ENCODE results near the gene RAC2. TPM values are rescaled to one million over a fixed set of nuclear protein-coding genes. Genes with fewer than 3 reads are reported as not detected.

RAC2 gene
- total RNA-seq, 1 donor from 2014 or later: 107 TPM

DNA sequence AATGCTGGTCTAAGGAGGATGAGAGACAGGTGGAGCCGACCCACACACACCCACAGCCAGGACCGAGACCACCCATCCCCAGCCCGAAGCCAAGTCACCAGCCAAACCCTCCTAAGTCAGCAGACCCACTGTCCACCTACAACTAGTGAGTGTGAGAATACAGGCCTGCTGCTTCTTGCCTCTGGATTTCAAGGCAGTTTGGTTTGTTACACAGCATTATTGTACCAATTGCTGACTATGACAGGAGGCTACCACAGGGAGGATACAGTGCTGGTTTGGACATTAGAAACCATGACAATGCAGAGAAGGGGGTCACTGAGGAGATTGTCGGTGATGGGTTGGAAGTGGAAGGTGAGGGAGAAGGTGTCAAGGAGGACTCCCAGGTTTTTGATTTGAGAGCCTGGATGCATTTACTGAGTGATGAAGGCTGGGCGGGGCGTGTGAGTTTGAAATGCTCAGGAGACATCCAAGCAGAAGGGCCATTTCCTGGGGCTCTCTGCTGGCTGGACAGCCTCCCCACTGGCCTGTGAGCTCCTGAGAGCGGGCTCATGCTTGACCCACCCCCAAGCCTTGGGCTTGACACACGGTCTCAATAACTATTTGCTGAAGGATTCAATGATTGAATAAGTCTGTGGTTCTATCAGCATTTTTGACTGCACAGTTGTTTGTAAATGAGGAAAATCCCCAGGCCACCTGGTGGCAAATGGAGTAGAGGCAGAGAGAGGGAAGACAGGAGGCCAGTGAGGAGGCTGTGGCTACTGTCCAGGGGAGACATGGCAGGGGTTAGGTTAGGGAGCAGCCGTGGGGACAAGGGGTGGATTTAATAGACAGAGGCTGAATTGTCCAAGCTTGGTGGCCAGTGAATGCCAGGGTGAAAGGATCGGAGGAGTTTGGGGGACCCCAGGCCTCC, 22.4 kb downstream of the RAC2 start:
- no peaks in the 10 kb centered on the region for H3K36me3 ChIP-seq
- peak overlapping the region; percentile 30 for H3K27ac ChIP-seq
- no peaks in the 10 kb centered on the region for H3K9me3 ChIP-seq
- H3K27me3 ChIP-seq: peaks cover 5% of the 10 kb centered on the region
- ATAC-seq (no peak), DNase-seq (no peak)
- TF ChIP-seq CTCF (IDR thresholded peaks at IDR 0.05): no peak
- intact Hi-C loops (cut with DNase I): no loop called here
- H3K4me3 ChIP-seq: no peak overlapping the region
- H3K4me1 ChIP-seq: no peaks in the 10 kb centered on the region

DNA sequence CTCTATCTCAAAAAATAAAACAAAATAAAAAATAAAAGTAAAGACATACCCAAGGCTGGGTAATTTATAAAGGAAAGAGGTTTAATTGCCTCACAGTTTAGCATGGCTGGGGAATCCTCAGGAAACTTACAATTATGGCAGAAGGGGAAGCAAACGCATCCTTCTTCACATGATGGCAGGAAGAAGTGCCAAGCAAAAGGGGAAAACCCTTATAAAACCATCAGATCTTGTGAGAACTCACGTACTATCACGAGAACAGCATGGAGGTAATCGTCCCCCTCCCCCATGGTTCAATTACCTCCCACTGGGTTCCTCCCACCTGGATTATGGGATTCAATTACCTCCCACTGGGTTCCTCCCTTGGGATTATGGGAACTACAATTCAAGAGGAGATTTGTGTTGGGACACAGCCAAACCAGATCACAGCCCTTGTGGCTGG, 23.5 kb downstream of the RAC2 start:
- no peak for DNase-seq
- Histone ChIP-seq H3K27ac (no peak overlapping the region), H3K4me1 (no peaks in the 10 kb centered on the region), H3K4me3 (no peak overlapping the region), H3K9me3 (no peaks in the 10 kb centered on the region), H3K27me3 (peaks cover 5% of the 10 kb centered on the region), H3K36me3 (no peaks in the 10 kb centered on the region)
- intact Hi-C loops (cut with DNase I): no loop called here
- ATAC-seq: no peak
- TF ChIP-seq CTCF (IDR thresholded peaks at IDR 0.05): no peak

GRCh38 chr22:37219533-37219932, 24.5 kb downstream of the RAC2 start:
- H3K4me1 ChIP-seq: no peaks in the 10 kb centered on the region
- no peak overlapping the region for H3K4me3 ChIP-seq
- no peaks in the 10 kb centered on the region for H3K9me3 ChIP-seq
- H3K36me3 ChIP-seq: no peaks in the 10 kb centered on the region
- intact Hi-C loops (cut with DNase I): no loop called here
- H3K27ac ChIP-seq: no peak overlapping the region
- peaks cover 5% of the 10 kb centered on the region for H3K27me3 ChIP-seq
- DNase-seq (no peak), ATAC-seq (no peak)
- no peak for TF ChIP-seq CTCF (IDR thresholded peaks at IDR 0.05)

GRCh38 chr22:37218771-37219411, 25.2 kb downstream of the RAC2 start:
- no peaks in the 10 kb centered on the region for H3K9me3 ChIP-seq
- no peak for DNase-seq
- H3K27ac ChIP-seq: no peak overlapping the region
- no peaks in the 10 kb centered on the region for H3K4me1 ChIP-seq
- no peaks in the 10 kb centered on the region for H3K36me3 ChIP-seq
- intact Hi-C loops (cut with DNase I): no loop called here
- no peak for TF ChIP-seq CTCF (IDR thresholded peaks at IDR 0.05)
- peaks cover 5% of the 10 kb centered on the region for H3K27me3 ChIP-seq
- ATAC-seq: no peak
- H3K4me3 ChIP-seq: no peak overlapping the region

- TF ChIP-seq CTCF (IDR thresholded peaks at IDR 0.05): no peak
- no peaks in the 10 kb centered on the region for H3K36me3 ChIP-seq
- intact Hi-C loops (cut with DNase I): no loop called here
- DNase-seq: no peak
- no peak for ATAC-seq
- no peak overlapping the region for H3K27ac ChIP-seq
- H3K9me3 ChIP-seq: no peaks in the 10 kb centered on the region
- peaks cover 5% of the 10 kb centered on the region for H3K27me3 ChIP-seq
- H3K4me3 ChIP-seq: no peak overlapping the region
- no peaks in the 10 kb centered on the region for H3K4me1 ChIP-seq
Measured at GRCh38 chr22:37218399-37218770, 25.7 kb downstream of the RAC2 start.

Measured in upper lobe of right lung (tissue), 1 donor.